Measurements from ENCODE around the gene ZNF69. TPM values are rescaled to one million over a fixed set of nuclear protein-coding genes. Genes with fewer than 3 reads are reported as not detected.
"Not testable (repeated sequence)": the region's sequence is repeated elsewhere in the genome, so short reads cannot be mapped to it uniquely, and the experiment has no call there.

Gene ZNF69
- total and polyA plus RNA-seq, 4 donors: 1.3 to 10.8 (median 7.3) TPM

DNA sequence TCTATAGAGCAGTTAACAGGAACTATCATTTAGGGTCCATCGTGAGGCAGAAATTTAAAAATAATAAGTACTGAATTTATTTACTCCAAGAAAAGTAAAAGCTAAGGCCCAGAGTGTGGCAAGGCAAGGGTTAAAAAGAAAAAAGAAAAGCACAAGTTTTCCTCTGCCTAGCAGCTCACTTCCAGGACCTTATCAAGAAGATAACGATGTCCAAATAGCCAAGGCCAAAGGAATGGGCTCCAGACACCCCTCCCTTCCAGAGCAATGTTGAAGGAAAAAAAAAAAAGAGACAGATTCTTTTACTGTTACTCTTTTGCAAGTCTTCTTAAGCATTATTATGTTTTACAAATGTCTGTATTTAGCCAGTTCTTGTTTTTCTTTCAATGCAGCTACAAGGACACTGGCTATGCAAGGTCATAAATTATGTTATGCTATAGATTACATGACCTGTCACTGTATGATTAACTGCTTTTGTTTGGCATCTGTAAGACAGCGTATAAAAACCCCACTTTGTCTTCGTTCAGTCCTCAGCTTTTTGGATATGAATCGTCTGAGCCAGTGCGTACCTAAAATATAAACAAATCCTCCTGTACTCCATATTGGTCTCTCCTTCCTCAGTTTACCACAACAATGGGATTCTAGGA is 34.4 kb downstream of the ZNF69 start:
- intact Hi-C loops (cut with DNase I): loop anchor here (2.0 to 10.0 kb wide), 4 partner anchors 35 to 223 kb away; partner anchors contain the start of genes ZNF20 (in 2 of the 2), ZNF491 (in 1 of the 2) and ZNF69 (in 1 of the 2)
- ATAC-seq (ENCODE audit: low FRiP score): no peak

DNA sequence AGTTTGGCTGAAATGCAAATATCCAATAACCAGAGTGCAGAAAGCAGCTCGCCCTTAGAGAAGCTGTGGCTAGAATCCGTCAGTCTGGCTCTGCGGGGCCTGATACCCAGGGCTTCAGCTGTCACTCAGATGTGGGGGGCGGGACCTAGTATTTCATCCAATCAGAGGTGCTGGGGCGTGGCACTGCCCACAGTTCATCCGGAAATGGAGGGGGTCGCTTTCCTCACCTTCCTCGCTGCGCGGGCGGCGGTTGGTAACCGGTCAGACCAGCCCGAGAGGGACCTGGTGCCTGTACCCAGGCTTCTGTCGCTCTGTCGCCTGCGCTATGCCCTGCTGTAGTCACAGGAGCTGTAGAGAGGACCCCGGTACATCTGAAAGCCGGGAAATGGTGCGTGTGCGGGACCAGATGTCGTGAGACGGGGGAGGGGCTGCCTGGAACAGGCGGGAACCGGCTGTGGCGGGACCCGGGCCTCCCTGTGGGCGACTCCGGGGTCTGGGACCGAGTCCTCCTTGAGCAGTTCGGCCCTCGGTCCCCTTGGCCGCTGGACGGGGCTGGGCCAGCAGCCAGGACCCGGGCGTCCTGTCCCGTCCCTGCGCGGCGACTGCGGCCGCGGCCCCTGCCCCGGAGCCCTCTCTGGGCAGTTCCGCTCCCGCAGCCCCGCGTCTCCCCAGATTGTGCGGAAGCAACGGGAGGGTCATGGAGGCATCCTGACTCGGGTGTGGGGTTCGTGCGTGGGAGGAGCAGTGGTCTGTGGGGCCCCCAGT is 37.5 kb downstream of the ZNF69 start, which contains the start of gene ZNF700:
TSS of gene ZNF700 (plus strand) at position 222 of the 765 bp plus-strand sequence. CDS start at position 326, 104 bp downstream.
- DNase-seq (peak; percentile 95 to 97), ATAC-seq (ENCODE audit: low FRiP score) (peak; percentile 98)
- intact Hi-C loops (cut with DNase I): loop anchor here (2.0 to 10.0 kb wide), 4 partner anchors 38 to 220 kb away; partner anchors contain the start of genes ZNF20 (in 1 of the 2), ZNF491 (in 1 of the 2) and ZNF69 (in 1 of the 2)
- 0% methylated on average over 45 to 53 of the region's 53 CpGs for WGBS, 2 donors
- Histone ChIP-seq H3K4me1 (ENCODE audit: control insufficient read depth in 1 of 2, insufficient read depth in 2 of 2, low read length in 2 of 2) (peaks cover 0 to 2% of the 10 kb centered on the region in 2 donors), H3K27me3 (ENCODE audit: control insufficient read depth in 1 of 2, insufficient read depth in 2 of 2, low read length in 1 of 2) (no peaks in the 10 kb centered on the region), H3K9me3 (ENCODE audit: control insufficient read depth, low read length) (no peaks in the 10 kb centered on the region), H3K4me3 (ENCODE audit: low read length in 2 of 2) (peak within 1 kb of the TSS; percentile 42 to 79), H3K27ac (ENCODE audit: low read depth in 1 of 2, low read length in 2 of 2) (peak within 1 kb of the TSS in 1 of 2 donors; percentile 49), H3K36me3 (ENCODE audit: control insufficient read depth in 1 of 2, insufficient read depth in 2 of 2, low read length in 1 of 2) (no peaks in the 10 kb centered on the region)

More for the DNA sequence above, 34.4 kb downstream of the ZNF69 start:
- H3K4me1 ChIP-seq (ENCODE audit: control insufficient read depth in 1 of 2, insufficient read depth in 2 of 2, low read length in 2 of 2): peaks cover 0 to 2% of the 10 kb centered on the region in 2 donors
- no peak overlapping the region for H3K27ac ChIP-seq (ENCODE audit: low read depth in 1 of 2, low read length in 2 of 2)
- no peaks in the 10 kb centered on the region for H3K9me3 ChIP-seq (ENCODE audit: control insufficient read depth, low read length)
- no peak overlapping the region for H3K4me3 ChIP-seq (ENCODE audit: low read length in 2 of 2)
- H3K27me3 ChIP-seq (ENCODE audit: control insufficient read depth in 1 of 2, insufficient read depth in 2 of 2, low read length in 1 of 2): no peaks in the 10 kb centered on the region
- H3K36me3 ChIP-seq (ENCODE audit: control insufficient read depth in 1 of 2, insufficient read depth in 2 of 2, low read length in 1 of 2): no peaks in the 10 kb centered on the region
- 9 to 23% methylated on average over 6 of the region's 6 CpGs for WGBS, 2 donors
- no peak for DNase-seq

DNA sequence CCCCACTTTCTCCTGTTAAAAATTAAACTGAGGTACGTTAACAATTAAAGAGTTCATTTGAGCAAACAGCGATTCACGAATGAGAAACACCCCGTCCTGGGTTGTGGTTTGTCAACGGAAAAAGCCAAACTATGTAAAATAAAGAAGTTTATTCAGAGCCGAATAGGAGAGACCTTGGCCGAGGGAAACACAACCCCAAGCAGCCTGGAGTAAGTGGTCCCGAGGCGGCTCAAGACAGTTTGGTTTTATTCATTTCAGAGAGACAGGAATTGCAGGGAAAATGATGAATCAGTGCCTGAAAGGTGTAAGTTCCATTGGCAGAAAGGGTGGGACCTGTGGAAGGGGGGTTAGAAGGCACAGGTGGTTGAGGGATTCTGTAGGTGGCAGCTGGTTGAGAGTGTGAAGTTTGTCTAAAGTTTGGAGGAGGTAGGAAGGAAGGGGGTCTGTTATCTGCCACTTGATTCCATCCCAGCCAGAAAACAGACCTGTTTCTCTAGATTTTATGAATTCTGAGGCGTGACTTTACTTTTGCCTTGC is 38.1 kb downstream of the ZNF69 start:
- DNase-seq; H3K4me1 ChIP-seq (ENCODE audit: control insufficient read depth in 1 of 2, insufficient read depth in 2 of 2, low read length in 2 of 2); H3K36me3 ChIP-seq (ENCODE audit: control insufficient read depth in 1 of 2, insufficient read depth in 2 of 2, low read length in 1 of 2); H3K27me3 ChIP-seq (ENCODE audit: control insufficient read depth in 1 of 2, insufficient read depth in 2 of 2, low read length in 1 of 2); H3K9me3 ChIP-seq (ENCODE audit: control insufficient read depth, low read length); ATAC-seq (ENCODE audit: low FRiP score): not testable (repeated sequence)
- Histone ChIP-seq H3K27ac (ENCODE audit: low read depth in 1 of 2, low read length in 2 of 2) (peak overlapping the region in 1 of 2 donors; percentile 49), H3K4me3 (ENCODE audit: low read length in 2 of 2) (peak overlapping the region; percentile 42 to 79)
- 7% methylated on average over 10 of the region's 10 CpGs for WGBS, 2 donors
- intact Hi-C loops (cut with DNase I): loop anchor here (2.0 to 10.0 kb wide), 2 partner anchors 63 to 219 kb away; partner anchors contain the start of gene ZNF20 (in 1 of the 2)

DNA sequence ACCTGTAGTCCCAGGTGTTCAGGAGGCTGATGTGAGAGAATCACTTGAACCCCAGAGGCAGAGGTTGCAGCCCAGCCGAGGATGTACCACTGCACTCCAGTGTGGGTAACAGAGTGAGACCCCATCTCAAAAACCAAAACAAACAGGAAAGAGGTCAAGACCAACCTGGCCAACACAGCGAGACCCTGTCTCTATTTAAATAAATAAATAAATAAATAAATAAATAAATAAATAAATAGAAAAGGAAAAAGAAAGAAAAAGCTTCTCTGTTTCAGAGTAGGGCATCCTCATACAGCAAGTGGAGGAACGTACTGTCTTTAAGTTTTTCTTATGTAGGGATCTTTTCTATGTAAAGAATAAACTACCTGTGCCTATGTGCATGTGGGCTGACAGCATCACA is 39.6 kb downstream of the ZNF69 start:
- H3K36me3 ChIP-seq (ENCODE audit: control insufficient read depth in 1 of 2, insufficient read depth in 2 of 2, low read length in 1 of 2): no peaks in the 10 kb centered on the region
- H3K27me3 ChIP-seq (ENCODE audit: control insufficient read depth in 1 of 2, insufficient read depth in 2 of 2, low read length in 1 of 2): no peaks in the 10 kb centered on the region
- no peaks in the 10 kb centered on the region for H3K9me3 ChIP-seq (ENCODE audit: control insufficient read depth, low read length)
- 92 to 96% methylated on average over 3 of the region's 3 CpGs for WGBS, 2 donors
- ATAC-seq (ENCODE audit: low FRiP score): no peak
- no peak overlapping the region for H3K4me3 ChIP-seq (ENCODE audit: low read length in 2 of 2)
- peaks cover 0 to 2% of the 10 kb centered on the region in 2 donors for H3K4me1 ChIP-seq (ENCODE audit: control insufficient read depth in 1 of 2, insufficient read depth in 2 of 2, low read length in 2 of 2)
- intact Hi-C loops (cut with DNase I): loop anchor here in 1 of 2 donors (10.0 kb wide), 1 partner anchor 218 kb away; the partner anchor contains the start of gene ZNF20
- no peak overlapping the region for H3K27ac ChIP-seq (ENCODE audit: low read depth in 1 of 2, low read length in 2 of 2)
- DNase-seq: no peak

DNA sequence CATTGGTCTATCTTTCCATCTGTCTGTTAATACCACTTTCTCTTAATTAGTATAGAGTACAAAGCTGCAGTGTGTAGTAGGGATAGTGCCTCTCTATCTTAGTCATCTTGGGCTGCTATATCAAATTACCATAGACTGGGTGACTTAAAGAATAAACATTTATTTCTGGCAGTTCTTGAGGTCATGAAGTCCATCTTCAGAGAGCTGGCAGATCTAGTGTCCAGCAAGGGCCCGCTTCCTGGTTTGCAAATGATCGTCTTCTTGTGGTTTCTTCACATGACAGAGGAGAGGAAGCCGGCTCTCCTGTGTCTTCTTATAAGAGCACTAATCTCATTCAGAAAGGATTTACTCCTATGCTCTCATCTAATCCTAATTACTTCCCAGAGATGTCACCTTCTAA is 43.5 kb downstream of the ZNF69 start:
- Histone ChIP-seq H3K36me3 (ENCODE audit: control insufficient read depth in 1 of 2, insufficient read depth in 2 of 2, low read length in 1 of 2) (peaks cover 0 to 2% of the 10 kb centered on the region in 2 donors), H3K4me1 (ENCODE audit: control insufficient read depth in 1 of 2, insufficient read depth in 2 of 2, low read length in 2 of 2) (no peaks in the 10 kb centered on the region), H3K27me3 (ENCODE audit: control insufficient read depth in 1 of 2, insufficient read depth in 2 of 2, low read length in 1 of 2) (no peaks in the 10 kb centered on the region), H3K27ac (ENCODE audit: low read depth in 1 of 2, low read length in 2 of 2) (no peak overlapping the region), H3K4me3 (ENCODE audit: low read length in 2 of 2) (no peak overlapping the region), H3K9me3 (ENCODE audit: control insufficient read depth, low read length) (peaks cover 4% of the 10 kb centered on the region)
- DNase-seq (no peak), ATAC-seq (ENCODE audit: low FRiP score) (no peak)
- intact Hi-C loops (cut with DNase I): no loop called here
- 89 to 94% methylated on average over 3 of the region's 3 CpGs for WGBS, 2 donors

DNA sequence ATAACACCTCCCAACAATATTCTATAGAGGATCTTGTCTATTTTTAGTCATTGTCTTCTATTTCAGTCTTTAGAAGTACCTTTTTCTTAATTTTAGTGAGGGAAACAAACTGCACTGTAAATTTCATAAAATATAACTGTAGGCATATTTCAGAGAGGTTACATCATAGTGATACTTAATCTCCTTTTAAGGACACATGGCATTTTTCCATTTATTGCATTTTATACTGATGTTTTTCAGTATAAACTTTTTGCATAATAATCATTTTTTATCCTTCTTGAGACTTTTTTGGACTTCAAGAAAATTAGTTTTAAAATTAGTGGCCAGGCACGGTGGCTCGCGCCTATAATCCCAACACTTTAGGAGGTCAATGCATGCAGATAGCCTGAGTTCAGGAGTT is 43.9 kb downstream of the ZNF69 start:
- no peaks in the 10 kb centered on the region for H3K4me1 ChIP-seq (ENCODE audit: control insufficient read depth in 1 of 2, insufficient read depth in 2 of 2, low read length in 2 of 2)
- intact Hi-C loops (cut with DNase I): no loop called here
- ATAC-seq (ENCODE audit: low FRiP score): no peak
- H3K9me3 ChIP-seq (ENCODE audit: control insufficient read depth, low read length): peaks cover 4% of the 10 kb centered on the region
- no peaks in the 10 kb centered on the region for H3K27me3 ChIP-seq (ENCODE audit: control insufficient read depth in 1 of 2, insufficient read depth in 2 of 2, low read length in 1 of 2)
- peaks cover 0 to 2% of the 10 kb centered on the region in 2 donors for H3K36me3 ChIP-seq (ENCODE audit: control insufficient read depth in 1 of 2, insufficient read depth in 2 of 2, low read length in 1 of 2)
- no peak overlapping the region for H3K4me3 ChIP-seq (ENCODE audit: low read length in 2 of 2)
- H3K27ac ChIP-seq (ENCODE audit: low read depth in 1 of 2, low read length in 2 of 2): no peak overlapping the region
- no peak for DNase-seq
- 93 to 95% methylated on average over 3 of the region's 3 CpGs for WGBS, 2 donors

DNA sequence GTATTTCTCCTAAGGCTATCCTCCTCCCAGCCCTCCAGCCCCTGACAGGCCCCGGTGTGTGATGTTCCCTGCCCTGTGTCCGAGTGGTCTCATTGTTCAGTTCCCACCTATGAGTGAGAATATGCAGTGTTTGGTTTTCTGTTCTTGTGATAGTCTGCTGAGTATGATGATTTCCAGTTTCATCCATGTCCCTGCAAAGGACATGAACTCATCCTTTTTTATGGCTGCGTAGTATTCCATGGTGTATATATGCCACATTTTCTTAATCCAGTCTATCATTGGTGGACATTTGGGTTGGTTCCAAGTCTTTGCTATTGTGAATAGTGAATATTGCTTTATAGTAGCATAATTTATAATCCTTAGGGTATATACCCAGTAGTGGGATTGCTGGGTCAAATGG is 48.2 kb downstream of the ZNF69 start:
- H3K4me3 ChIP-seq (ENCODE audit: low read length in 2 of 2); H3K27ac ChIP-seq (ENCODE audit: low read depth in 1 of 2, low read length in 2 of 2); H3K9me3 ChIP-seq (ENCODE audit: control insufficient read depth, low read length); intact Hi-C loops (cut with DNase I); H3K27me3 ChIP-seq (ENCODE audit: control insufficient read depth in 1 of 2, insufficient read depth in 2 of 2, low read length in 1 of 2); H3K4me1 ChIP-seq (ENCODE audit: control insufficient read depth in 1 of 2, insufficient read depth in 2 of 2, low read length in 2 of 2); DNase-seq; H3K36me3 ChIP-seq (ENCODE audit: control insufficient read depth in 1 of 2, insufficient read depth in 2 of 2, low read length in 1 of 2); ATAC-seq (ENCODE audit: low FRiP score): not testable (repeated sequence)
- WGBS, 2 donors: 99 to 100% methylated on average over 3 of the region's 3 CpGs

DNA sequence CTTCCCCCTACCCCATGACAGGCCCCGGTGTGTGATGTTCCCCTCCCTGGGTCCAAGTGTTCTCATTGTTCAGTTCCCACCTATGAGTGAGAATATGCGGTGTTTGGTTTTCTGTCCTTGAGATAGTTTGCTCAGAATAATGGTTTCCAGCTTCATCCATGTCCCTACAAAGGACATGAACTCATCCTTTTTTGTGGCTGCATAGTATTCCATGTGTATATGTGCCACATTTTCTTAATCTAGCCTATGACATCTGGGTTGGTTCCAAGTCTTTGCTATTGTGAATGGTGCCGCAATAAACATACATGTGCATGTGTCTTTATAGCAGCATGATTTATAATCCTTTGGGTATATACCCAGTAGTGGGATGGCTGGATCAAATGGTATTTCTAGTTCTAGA is 50.8 kb downstream of the ZNF69 start:
- H3K9me3 ChIP-seq (ENCODE audit: control insufficient read depth, low read length): peaks cover 15% of the 10 kb centered on the region
- intact Hi-C loops (cut with DNase I): not testable (repeated sequence)

More for the DNA sequence above, 50.8 kb downstream of the ZNF69 start:
- not testable (repeated sequence) for H3K4me3 ChIP-seq (ENCODE audit: low read length in 2 of 2); H3K4me1 ChIP-seq (ENCODE audit: control insufficient read depth in 1 of 2, insufficient read depth in 2 of 2, low read length in 2 of 2); H3K36me3 ChIP-seq (ENCODE audit: control insufficient read depth in 1 of 2, insufficient read depth in 2 of 2, low read length in 1 of 2); H3K27ac ChIP-seq (ENCODE audit: low read depth in 1 of 2, low read length in 2 of 2); DNase-seq; ATAC-seq (ENCODE audit: low FRiP score); H3K27me3 ChIP-seq (ENCODE audit: control insufficient read depth in 1 of 2, insufficient read depth in 2 of 2, low read length in 1 of 2)
- 97 to 100% methylated on average over 3 of the region's 3 CpGs for WGBS, 2 donors
